Gastrocnemius medialis (tissue), 4 donors: ENCODE measurements around the gene CALHM3.

Source experiments
- POLR2A ChIP-seq, 2 donors: fragments of 450-650 bp; IDR thresholded peaks; one replicate each; pipeline ENCODE4 v1.6.1; 2017; ENCODE audit warnings: antibody characterized with exemption in 2 of 2, mild to moderate bottlenecking in 2 of 2, moderate library complexity in 2 of 2
- TF ChIP-seq, protein P1 (sequence below), 5 experiments: fragments of 450-650 bp in 3 of 5; fragments of 200-600 bp in 2 of 5; sonication (generic) in 2 of 5; IDR thresholded peaks in 4 of 5; conservative IDR thresholded peaks in 1 of 5; 1 replicate in 4 of 5; 2 replicates in 1 of 5; pipeline ENCODE4 v1.5.1; 2016 to 2019; ENCODE audit warnings: antibody characterized with exemption in 5 of 5, mild to moderate bottlenecking in 3 of 5, moderate library complexity in 3 of 5

DNA sequence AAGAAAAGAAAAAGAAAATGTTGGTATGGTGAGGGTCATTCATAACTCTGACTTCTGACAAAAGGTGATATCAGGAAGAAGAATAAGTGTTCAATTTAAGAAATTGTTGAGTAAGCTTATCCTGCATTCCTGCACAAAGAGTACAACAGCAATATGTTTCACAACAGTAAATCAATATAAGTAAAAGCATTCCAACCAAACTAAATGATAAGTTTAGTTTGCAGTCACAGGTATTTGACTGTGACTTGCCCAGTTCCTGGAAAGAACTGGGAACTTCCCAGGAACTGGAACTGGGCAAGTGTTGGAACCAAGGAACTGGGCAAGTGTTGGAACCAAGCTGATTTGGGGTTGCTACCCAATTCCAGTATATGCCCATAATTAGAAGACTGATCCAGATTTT lies 49.5 kb upstream of the CALHM3 start:
- TF ChIP-seq, protein P1, sequence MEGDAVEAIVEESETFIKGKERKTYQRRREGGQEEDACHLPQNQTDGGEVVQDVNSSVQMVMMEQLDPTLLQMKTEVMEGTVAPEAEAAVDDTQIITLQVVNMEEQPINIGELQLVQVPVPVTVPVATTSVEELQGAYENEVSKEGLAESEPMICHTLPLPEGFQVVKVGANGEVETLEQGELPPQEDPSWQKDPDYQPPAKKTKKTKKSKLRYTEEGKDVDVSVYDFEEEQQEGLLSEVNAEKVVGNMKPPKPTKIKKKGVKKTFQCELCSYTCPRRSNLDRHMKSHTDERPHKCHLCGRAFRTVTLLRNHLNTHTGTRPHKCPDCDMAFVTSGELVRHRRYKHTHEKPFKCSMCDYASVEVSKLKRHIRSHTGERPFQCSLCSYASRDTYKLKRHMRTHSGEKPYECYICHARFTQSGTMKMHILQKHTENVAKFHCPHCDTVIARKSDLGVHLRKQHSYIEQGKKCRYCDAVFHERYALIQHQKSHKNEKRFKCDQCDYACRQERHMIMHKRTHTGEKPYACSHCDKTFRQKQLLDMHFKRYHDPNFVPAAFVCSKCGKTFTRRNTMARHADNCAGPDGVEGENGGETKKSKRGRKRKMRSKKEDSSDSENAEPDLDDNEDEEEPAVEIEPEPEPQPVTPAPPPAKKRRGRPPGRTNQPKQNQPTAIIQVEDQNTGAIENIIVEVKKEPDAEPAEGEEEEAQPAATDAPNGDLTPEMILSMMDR (IDR thresholded peaks at IDR 0.05 in 4 of 5, conservative IDR thresholded peaks at IDR 0.05 in 1 of 5): no peak
- TF ChIP-seq POLR2A (IDR thresholded peaks at IDR 0.05): no peak
